T-cell (primary cell): ENCODE measurements around the gene MLKL. TPM values are rescaled to one million over a fixed set of nuclear protein-coding genes. Genes with fewer than 3 reads are reported as not detected.

Source experiments
- ATAC-seq, 4 experiments: fragments of 200-7000 bp in 3 of 4; fragments of 150-1000 bp in 1 of 4; cut with Tn5 transposase; replicated peaks in 1 of 4; 1 replicate in 3 of 4; 2 replicates in 1 of 4; pipeline ENCODE4 v1.10.0; 2021; ENCODE audit warnings: moderate library complexity in 3 of 4, mild to moderate bottlenecking in 2 of 4, moderate number of reproducible peaks in 1 of 4
- CTCF ChIA-PET, 2 donors: fragments of 300-600 bp; sonication (Branson Sonifier 250); formaldehyde crosslinking; loops; one replicate each; lab custom pipeline; 2022; ENCODE audit warnings: antibody characterized with exemption in 2 of 2; lab: Charles Lee
- POLR2A ChIA-PET, 2 donors: fragments of 300-600 bp; sonication (Branson Sonifier 250); formaldehyde crosslinking; loops; one replicate each; lab custom pipeline; 2022; ENCODE audit warnings: antibody characterized with exemption in 2 of 2; lab: Charles Lee
- DNase-seq, 35 experiments: peaks; one replicate each; pipeline versions ENCODE4 v3.0.0 to v3.0.0-alpha.2; 2013 to 2023
- H3K27ac ChIP-seq: one replicate; pipeline ENCODE4 v1.5.1; 2013; ENCODE audit warnings: low read length
- H3K27me3 ChIP-seq, 2 experiments: replicated peaks in 1 of 2; 1 replicate in 1 of 2; 2 replicates in 1 of 2; pipeline versions ENCODE4 v1.6.1 to v1.7.0; 2013; ENCODE audit warnings: low read length in 1 of 2, mixed read lengths in 1 of 2; ENCODE audit not compliant: control insufficient read depth in 2 of 2, insufficient read depth in 2 of 2; ENCODE audit errors: extremely low read depth in 1 of 2
- H3K36me3 ChIP-seq, 2 donors: 1 replicate in 1 of 2; 2 replicates in 1 of 2; pipeline versions ENCODE4 v1.6.1 to v1.7.0; 2013; ENCODE audit warnings: low read length in 1 of 2; ENCODE audit not compliant: control insufficient read depth in 2 of 2, insufficient read depth in 1 of 2; ENCODE audit errors: extremely low read depth in 1 of 2
- H3K4me1 ChIP-seq, 2 experiments: 1 replicate in 1 of 2; 2 replicates in 1 of 2; pipeline versions ENCODE4 v1.6.1 to v1.7.0; 2013; ENCODE audit warnings: low read length in 2 of 2, mixed read lengths in 1 of 2; ENCODE audit not compliant: insufficient read depth in 2 of 2, control insufficient read depth in 1 of 2; ENCODE audit errors: extremely low read depth in 1 of 2
- H3K4me3 ChIP-seq, 2 donors: 1 replicate in 1 of 2; 2 replicates in 1 of 2; pipeline versions ENCODE4 v1.5.1 to v1.7.0; 2013; ENCODE audit warnings: mild to moderate bottlenecking in 2 of 2, low read length in 1 of 2, moderate library complexity in 1 of 2; ENCODE audit not compliant: control insufficient read depth in 1 of 2; ENCODE audit errors: extremely low read depth in 1 of 2
- H3K9me3 ChIP-seq: 2 replicates; pipeline ENCODE4 v1.7.0; 2013
- H3K27ac Mint-ChIP-seq, 2 donors: one replicate each; pipeline ENCODE4 v1.8.0; 2020 to 2021; ENCODE audit warnings: mild to moderate bottlenecking in 2 of 2, mixed read lengths in 2 of 2
- H3K27me3 Mint-ChIP-seq, 2 donors: one replicate each; pipeline ENCODE4 v1.8.0; 2021 to 2022; ENCODE audit warnings: mixed read lengths in 2 of 2
- H3K36me3 Mint-ChIP-seq: one replicate; pipeline ENCODE4 v1.8.0; 2021; ENCODE audit warnings: mixed read lengths
- H3K4me1 Mint-ChIP-seq, 3 donors: one replicate each; pipeline ENCODE4 v1.8.0; 2020 to 2022; ENCODE audit warnings: mixed read lengths in 3 of 3, mild to moderate bottlenecking in 1 of 3
- H3K4me3 Mint-ChIP-seq, 3 donors: one replicate each; pipeline ENCODE4 v1.8.0; 2020 to 2022; ENCODE audit warnings: mild to moderate bottlenecking in 3 of 3, mixed read lengths in 3 of 3, moderate library complexity in 3 of 3
- H3K9me3 Mint-ChIP-seq, 3 donors: one replicate each; pipeline ENCODE4 v1.8.0; 2020 to 2022; ENCODE audit warnings: mixed read lengths in 3 of 3
- WGBS: methylation state at CpG from one replicate; pipeline ENCODE4 v1.1.5; 2013; ENCODE audit warnings: missing lambda C conversion rate; ENCODE audit not compliant: insufficient coverage; 5-methylcytosine and 5-hydroxymethylcytosine counted together
- total RNA-seq, 35 experiments: library from RNA in 6 of 35; stranded (reverse) in 6 of 35; fragments of 120-200 nt in 1 of 35; gene quantifications; one replicate each; pipeline versions ENCODE4 v1.2.1 to v1.2.4 and lab custom pipeline; 2013 to 2026

Gene MLKL
- total RNA-seq, 5 donors from 2014 or later (not counting 1 experiment from before 2014, with no cell fraction given): 27.4 to 40.7 (median 33.4) TPM

DNA sequence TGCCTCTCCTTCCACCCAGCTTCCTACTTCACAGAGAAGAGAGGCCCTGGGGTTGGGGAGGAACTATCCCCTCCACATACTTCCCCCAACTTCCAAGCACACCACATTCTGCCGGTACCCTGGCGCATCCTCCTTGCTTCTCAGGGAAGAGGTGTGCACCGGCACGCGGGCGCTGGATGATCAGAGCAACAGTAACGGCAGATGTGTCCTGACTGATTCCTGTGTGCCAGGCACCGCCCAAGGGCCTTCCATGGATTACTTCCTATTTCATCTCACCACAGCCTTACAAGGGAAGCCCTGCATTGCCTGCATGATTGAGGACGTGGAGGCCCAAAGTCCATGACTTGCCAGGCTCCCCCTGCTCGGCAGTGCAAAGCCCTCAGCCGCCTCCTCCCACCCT, 21.1 kb upstream of the MLKL start:
- no peaks in the 10 kb centered on the region for H3K36me3 Mint-ChIP-seq
- CTCF ChIA-PET: no interaction called here

DNA sequence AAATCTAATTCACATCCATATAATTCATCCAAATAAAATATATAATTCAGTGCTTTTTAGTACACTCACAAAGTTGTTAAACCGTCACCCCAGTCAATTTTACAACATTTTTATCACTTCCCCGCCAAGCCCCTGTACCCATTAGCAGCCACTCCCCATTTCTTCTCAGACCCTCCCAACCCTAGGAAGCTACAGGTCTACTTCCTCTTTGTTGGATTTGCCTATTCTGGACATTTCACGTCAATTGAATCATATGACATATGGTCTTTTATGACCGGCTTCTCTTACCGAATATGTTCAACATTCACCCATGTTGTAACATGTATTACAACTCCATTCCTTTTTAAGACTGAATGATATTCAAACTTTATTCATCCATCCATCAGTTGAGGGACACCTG, 19.9 kb upstream of the MLKL start:
- ChIA-PET CTCF (no interaction called here), POLR2A (no interaction called here)
- ATAC-seq: no peak
- Mint-ChIP-seq H3K4me1 (no peaks in the 10 kb centered on the region), H3K4me3 (no peak overlapping the region), H3K27ac (no peak overlapping the region), H3K9me3 (no peaks in the 10 kb centered on the region), H3K27me3 (peaks cover 12 to 13% of the 10 kb centered on the region in 2 donors), H3K36me3 (no peaks in the 10 kb centered on the region)
- no peaks in the 10 kb centered on the region for H3K36me3 ChIP-seq
- no peak overlapping the region for H3K4me3 ChIP-seq
- H3K27me3 ChIP-seq: peaks cover 0 to 21% of the 10 kb centered on the region in 2 experiments
- H3K9me3 ChIP-seq: no peaks in the 10 kb centered on the region
- no peaks in the 10 kb centered on the region for H3K4me1 ChIP-seq
- WGBS: 92% methylated on average over 5 of the region's 5 CpGs
- no peak for DNase-seq
- no peak overlapping the region for H3K27ac ChIP-seq

More for the DNA sequence above, 21.1 kb upstream of the MLKL start:
- Histone ChIP-seq H3K9me3 (no peaks in the 10 kb centered on the region), H3K4me1 (no peaks in the 10 kb centered on the region), H3K27ac (no peak overlapping the region), H3K36me3 (no peaks in the 10 kb centered on the region), H3K27me3 (peaks cover 0 to 21% of the 10 kb centered on the region in 2 experiments), H3K4me3 (no peak overlapping the region)
- no peaks in the 10 kb centered on the region for H3K4me1 Mint-ChIP-seq
- WGBS: 81% methylated on average over 10 of the region's 11 CpGs
- H3K9me3 Mint-ChIP-seq: peaks cover 0 to 4% (median 3%) of the 10 kb centered on the region in 3 donors
- H3K4me3 Mint-ChIP-seq: no peak overlapping the region
- no peak overlapping the region for H3K27ac Mint-ChIP-seq
- peaks cover 12 to 13% of the 10 kb centered on the region in 2 donors for H3K27me3 Mint-ChIP-seq
- DNase-seq: no peak
- POLR2A ChIA-PET: no interaction called here
- ATAC-seq: no peak

DNA sequence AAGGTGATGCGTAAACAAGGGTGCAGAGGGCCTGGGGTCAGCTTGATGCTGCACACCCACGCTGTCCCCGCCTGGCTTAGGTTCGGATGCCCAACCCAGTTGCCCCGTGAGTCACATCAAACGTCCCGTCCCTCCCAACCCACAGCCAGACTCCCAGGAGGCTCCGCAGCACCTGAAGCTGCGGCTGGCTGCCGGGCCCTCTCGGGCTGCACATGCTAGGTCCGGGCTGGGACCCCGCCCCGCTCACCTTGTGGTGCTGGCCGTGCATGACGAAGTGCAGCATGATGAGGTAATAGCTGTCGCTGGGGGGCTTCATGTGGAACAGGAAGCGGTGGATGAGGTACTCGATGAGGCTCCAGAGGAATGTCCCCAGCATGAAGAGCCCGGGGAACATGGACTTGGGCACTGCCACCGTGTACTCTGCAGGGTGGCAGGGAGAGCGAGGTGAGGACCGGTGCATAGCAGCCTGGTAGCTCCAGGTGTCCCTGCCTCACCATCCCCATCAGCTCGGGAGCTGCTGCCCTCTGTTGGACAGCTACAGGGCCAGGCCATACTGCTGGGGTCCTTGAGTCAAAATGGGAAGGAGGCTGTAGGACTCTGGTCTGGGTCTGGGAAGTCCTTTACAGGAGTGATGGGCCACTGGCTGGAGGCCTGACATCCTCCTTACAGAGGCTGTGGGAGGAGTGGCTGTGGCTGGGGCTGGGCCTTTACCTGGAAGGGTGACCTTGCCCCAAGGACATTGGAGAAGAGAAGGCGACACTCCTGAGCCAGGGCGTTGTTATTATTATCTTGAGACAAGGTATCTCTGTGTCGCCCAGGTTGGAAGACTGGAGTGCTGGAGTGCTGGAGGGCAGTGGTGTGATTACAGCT, 18.3 kb upstream of the MLKL start:
- H3K36me3 Mint-ChIP-seq: no peaks in the 10 kb centered on the region
- Histone ChIP-seq H3K36me3 (no peaks in the 10 kb centered on the region), H3K4me3 (no peak overlapping the region), H3K27ac (no peak overlapping the region), H3K27me3 (peaks cover 0 to 11% of the 10 kb centered on the region in 2 experiments), H3K9me3 (no peaks in the 10 kb centered on the region), H3K4me1 (no peaks in the 10 kb centered on the region)
- H3K4me3 Mint-ChIP-seq: no peak overlapping the region
- no peak overlapping the region for H3K27ac Mint-ChIP-seq
- H3K4me1 Mint-ChIP-seq: no peaks in the 10 kb centered on the region
- POLR2A ChIA-PET: no interaction called here
- peaks cover 7 to 8% of the 10 kb centered on the region in 2 donors for H3K27me3 Mint-ChIP-seq
- no peak for ATAC-seq
- no peaks in the 10 kb centered on the region for H3K9me3 Mint-ChIP-seq
- CTCF ChIA-PET: interaction anchor here in 1 of 2 donors (0.6 kb wide), 1 partner anchor 16 kb away, joined by 3 read pairs; no protein-coding TSS in a partner anchor
- no peak for DNase-seq
- 87% methylated on average over 17 of the region's 27 CpGs for WGBS

DNA sequence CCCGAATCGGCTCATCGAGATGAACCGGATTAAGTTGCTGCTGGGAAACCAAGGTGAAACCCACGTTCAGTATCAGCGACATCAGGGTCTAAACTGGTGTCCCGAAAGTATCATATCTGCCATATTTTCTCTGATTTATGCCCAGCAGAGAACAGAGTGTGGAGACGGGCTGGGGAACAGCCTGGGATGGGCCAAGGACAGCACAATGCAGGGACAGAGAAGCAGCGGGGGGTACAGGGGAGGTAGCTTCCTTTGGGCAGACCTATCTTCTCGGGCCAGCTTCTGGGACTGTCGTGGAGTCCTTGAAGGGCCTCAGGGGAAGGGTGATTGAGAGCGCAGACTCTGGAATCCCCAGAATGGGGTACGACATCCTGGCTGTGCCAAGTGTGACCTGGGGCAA, 17.5 kb upstream of the MLKL start:
- no peak for ATAC-seq
- no peaks in the 10 kb centered on the region for H3K9me3 ChIP-seq
- DNase-seq: no peak
- no peak overlapping the region for H3K27ac ChIP-seq
- Mint-ChIP-seq H3K4me3 (no peak overlapping the region), H3K36me3 (no peaks in the 10 kb centered on the region), H3K27ac (no peak overlapping the region), H3K4me1 (no peaks in the 10 kb centered on the region), H3K9me3 (no peaks in the 10 kb centered on the region), H3K27me3 (peaks cover 4 to 5% of the 10 kb centered on the region in 2 donors)
- no peaks in the 10 kb centered on the region for H3K36me3 ChIP-seq
- ChIA-PET CTCF (no interaction called here), POLR2A (no interaction called here)
- WGBS: 77% methylated on average over 11 of the region's 13 CpGs
- H3K27me3 ChIP-seq: peaks cover 0 to 7% of the 10 kb centered on the region in 2 experiments
- no peaks in the 10 kb centered on the region for H3K4me1 ChIP-seq
- no peak overlapping the region for H3K4me3 ChIP-seq

DNA sequence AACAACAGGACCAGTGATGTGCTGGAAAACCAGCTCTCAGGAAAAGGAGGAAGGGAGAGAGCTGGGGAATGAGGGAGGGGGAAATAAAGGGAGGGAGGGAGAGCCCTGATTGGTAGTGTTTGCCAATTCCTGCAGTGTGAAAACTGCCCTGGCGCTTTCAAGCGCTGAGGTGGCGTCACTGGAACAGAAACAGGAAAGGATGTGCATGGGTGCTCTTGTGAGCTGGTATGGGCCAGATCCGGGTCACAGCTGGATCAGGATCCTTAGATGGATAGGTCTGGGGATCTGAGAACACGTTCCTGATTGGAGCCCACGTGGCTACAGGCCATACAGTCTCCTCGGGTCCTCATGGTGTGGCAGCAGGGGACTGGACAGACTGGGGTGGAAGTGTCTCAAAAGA, 16.7 kb upstream of the MLKL start:
- H3K27ac Mint-ChIP-seq: no peak overlapping the region
- DNase-seq (no peak), ATAC-seq (no peak)
- Histone ChIP-seq H3K27ac (no peak overlapping the region), H3K9me3 (no peaks in the 10 kb centered on the region), H3K36me3 (no peaks in the 10 kb centered on the region), H3K4me3 (no peak overlapping the region), H3K4me1 (no peaks in the 10 kb centered on the region), H3K27me3 (peaks cover 0 to 4% of the 10 kb centered on the region in 2 experiments)
- peaks cover 0 to 4% of the 10 kb centered on the region in 2 donors for H3K27me3 Mint-ChIP-seq
- no peak overlapping the region for H3K4me3 Mint-ChIP-seq
- no peaks in the 10 kb centered on the region for H3K36me3 Mint-ChIP-seq
- H3K4me1 Mint-ChIP-seq: no peaks in the 10 kb centered on the region
- POLR2A ChIA-PET: no interaction called here
- CTCF ChIA-PET: no interaction called here
- 68% methylated on average over 6 of the region's 7 CpGs for WGBS
- H3K9me3 Mint-ChIP-seq: no peaks in the 10 kb centered on the region

DNA sequence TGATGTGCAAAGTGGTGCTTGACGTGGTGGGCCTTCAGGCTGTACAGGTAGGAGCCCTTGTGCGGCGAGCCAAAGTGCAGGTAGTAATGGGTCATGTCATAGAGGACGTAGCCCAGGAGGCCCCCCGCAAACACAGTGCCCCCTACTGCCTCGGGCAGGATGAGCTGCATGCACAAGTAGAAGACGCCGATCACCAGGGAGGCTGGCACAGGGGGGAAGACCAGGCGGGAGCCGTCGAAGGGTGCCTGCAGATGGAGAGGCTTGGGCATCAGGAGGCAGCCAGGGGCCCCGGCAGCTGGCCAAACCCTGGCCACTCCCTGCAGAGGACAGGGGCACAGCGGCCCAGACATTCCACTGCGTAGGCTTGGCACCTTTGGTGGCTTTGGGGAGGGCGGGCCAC, 15.7 kb upstream of the MLKL start:
- H3K9me3 ChIP-seq: no peaks in the 10 kb centered on the region
- H3K4me1 ChIP-seq: no peaks in the 10 kb centered on the region
- Mint-ChIP-seq H3K9me3 (no peaks in the 10 kb centered on the region), H3K4me3 (no peak overlapping the region), H3K27me3 (peaks cover 0 to under 1% of the 10 kb centered on the region in 2 donors), H3K4me1 (no peaks in the 10 kb centered on the region), H3K36me3 (no peaks in the 10 kb centered on the region), H3K27ac (no peak overlapping the region)
- ChIA-PET POLR2A (no interaction called here), CTCF (no interaction called here)
- no peaks in the 10 kb centered on the region for H3K27me3 ChIP-seq
- no peak for ATAC-seq
- H3K36me3 ChIP-seq: no peaks in the 10 kb centered on the region
- no peak for DNase-seq
- no peak overlapping the region for H3K27ac ChIP-seq
- WGBS: 90% methylated on average over 15 of the region's 15 CpGs
- no peak overlapping the region for H3K4me3 ChIP-seq
